Esophagus muscularis mucosa (tissue), 4 donors: ENCODE data around the gene DDX24.

ENCODE experiments used
- CTCF ChIP-seq, 3 experiments: fragments of 200-600 bp in 2 of 3; fragments of 450-650 bp in 1 of 3; sonication (generic) in 2 of 3; IDR thresholded peaks; one replicate each; pipeline ENCODE4 v1.5.1; 2017 to 2019; ENCODE audit warnings: antibody characterized with exemption in 3 of 3, mild to moderate bottlenecking in 2 of 3, moderate library complexity in 1 of 3
- EP300 ChIP-seq: sonication (generic); formaldehyde crosslinking; IDR thresholded peaks from one replicate; pipeline ENCODE4 v1.6.1; 2017; ENCODE audit warnings: antibody characterized with exemption
- POLR2AphosphoS5 ChIP-seq, 2 donors: sonication (generic); formaldehyde crosslinking; IDR thresholded peaks; one replicate each; pipeline ENCODE4 v1.6.1; 2017; ENCODE audit warnings: antibody characterized with exemption in 2 of 2

GRCh38 chr14:94115058-94115591 lies 34.1 kb upstream of the DDX24 start:
- TF ChIP-seq EP300 (no peak), POLR2AphosphoS5 (IDR thresholded peaks at IDR 0.05) (peak; percentile 20 to 46), CTCF (IDR thresholded peaks at IDR 0.05) (no peak)
